HG03039 (cell line): ENCODE results near the gene PRCP.
"Not testable (repeated sequence)": the region's sequence is repeated elsewhere in the genome, so short reads cannot be mapped to it uniquely, and the experiment has no call there.

Experiments used
- ATAC-seq: cut with Tn5 transposase; IDR thresholded peaks from one replicate; pipeline ENCODE4 v1.9.1; 2021; ENCODE audit warnings: mild to moderate bottlenecking, moderate library complexity; ENCODE audit not compliant: unreplicated experiment

Gene PRCP

GRCh38 chr11:82900277-82901164 is at the start of gene PRCP:
TSS of gene PRCP (minus strand) at chr11:82900430. CDS start at chr11:82900402, 28 bp downstream.
- ATAC-seq, result peak; percentile 84

DNA sequence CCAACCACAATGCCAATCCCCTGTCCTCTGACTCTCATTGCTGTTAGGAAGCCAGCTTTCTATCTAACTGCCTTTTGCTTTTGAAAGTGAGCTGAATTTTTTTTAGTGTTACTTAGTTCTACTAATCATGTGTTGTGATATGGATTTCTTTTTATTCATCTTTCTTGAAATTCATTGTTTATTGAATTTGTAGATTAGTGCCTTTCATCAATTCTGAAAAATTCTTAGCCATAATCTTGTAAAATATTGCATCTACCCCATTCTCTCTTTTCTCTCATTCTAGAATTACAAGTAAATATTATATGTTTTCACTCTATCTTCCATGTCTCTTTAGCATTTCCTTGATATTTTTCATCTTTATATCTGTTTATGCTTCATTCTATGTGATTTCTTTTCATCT is 49.1 kb upstream of the PRCP start:
- no peak for ATAC-seq

GRCh38 chr11:82945682-82946081 is 45.5 kb upstream of the PRCP start:
- ATAC-seq, result no peak

DNA sequence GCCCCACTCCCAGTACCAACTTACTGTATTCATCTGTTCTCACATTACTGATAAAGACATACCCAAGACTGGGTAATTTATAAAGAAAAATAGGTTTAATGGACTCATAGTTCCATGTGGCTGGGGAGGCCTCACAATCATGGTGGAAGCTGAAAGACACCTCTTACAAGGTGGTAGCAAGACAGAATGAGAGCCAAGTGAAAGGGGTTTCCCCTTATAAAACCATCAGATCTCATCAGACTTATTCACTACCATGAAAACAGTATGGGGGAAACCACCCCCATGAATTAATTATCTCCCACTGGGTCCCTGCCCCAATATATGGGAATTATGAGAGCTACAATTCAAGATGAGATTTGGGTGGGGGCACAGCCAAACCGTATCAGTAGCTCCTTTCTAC is 44.8 kb upstream of the PRCP start:
- ATAC-seq, result not testable (repeated sequence)

GRCh38 chr11:82944198-82944597 is 44.0 kb upstream of the PRCP start:
- no peak for ATAC-seq

- ATAC-seq, result not testable (repeated sequence)
Observed at GRCh38 chr11:82943430-82943829, 43.2 kb upstream of the PRCP start.

GRCh38 chr11:82942376-82942775 is 42.1 kb upstream of the PRCP start:
- ATAC-seq, result no peak

DNA sequence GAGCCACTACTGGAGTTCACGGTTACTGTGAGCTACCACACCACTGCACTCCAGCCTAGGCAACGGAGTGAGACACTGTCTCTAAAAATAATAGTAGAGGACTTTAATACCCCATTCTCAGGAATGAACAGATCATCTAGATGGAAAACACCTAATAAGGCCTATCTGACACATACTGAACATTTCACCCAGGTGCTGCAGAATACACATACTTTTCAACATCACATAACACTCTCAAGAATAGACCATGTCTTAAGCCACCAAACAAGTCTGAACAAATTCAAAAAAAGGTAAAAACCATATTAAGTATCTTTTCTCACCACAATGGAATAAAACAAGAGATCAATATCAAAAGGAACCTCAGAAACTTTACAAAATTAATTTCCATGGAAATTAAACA is 39.2 kb upstream of the PRCP start:
- no peak for ATAC-seq

DNA sequence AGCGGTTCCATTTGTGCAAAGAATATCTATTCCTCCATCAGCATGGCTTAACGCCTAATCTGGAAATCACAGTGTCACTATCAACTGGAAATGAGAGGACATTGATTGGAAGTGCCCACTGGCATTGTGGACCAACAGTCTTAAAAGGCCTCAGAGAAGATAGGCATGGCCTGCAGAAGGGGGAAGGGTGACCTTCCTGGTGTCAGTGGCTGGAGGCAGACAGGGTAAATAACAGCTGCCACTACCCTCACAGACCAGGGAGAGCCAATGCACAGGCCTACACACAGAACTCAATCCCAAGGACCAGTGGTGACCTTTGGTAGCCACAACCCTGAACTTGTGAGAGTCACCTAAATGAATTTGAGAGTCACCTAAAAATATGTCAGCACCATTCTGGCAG is 37.3 kb upstream of the PRCP start:
- ATAC-seq, result no peak

DNA sequence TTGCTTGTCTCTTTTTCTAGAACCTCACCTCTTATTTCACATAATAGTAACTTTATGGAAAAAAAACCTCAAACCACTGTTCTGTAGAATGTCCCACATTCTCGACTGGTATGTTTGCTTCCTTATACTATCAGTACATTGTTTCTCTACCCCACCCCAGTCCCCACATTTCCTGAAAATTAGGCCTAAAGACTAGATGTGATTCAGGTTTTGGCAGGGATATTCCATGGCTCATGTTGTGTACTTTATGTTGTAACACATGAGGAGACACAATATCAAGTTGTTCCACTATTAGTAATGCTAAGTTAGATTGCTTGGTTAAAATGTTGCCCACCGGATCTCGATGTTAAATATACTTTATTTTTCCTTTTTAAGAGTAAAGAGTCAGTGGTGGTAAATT is 36.0 kb upstream of the PRCP start:
- no peak for ATAC-seq

DNA sequence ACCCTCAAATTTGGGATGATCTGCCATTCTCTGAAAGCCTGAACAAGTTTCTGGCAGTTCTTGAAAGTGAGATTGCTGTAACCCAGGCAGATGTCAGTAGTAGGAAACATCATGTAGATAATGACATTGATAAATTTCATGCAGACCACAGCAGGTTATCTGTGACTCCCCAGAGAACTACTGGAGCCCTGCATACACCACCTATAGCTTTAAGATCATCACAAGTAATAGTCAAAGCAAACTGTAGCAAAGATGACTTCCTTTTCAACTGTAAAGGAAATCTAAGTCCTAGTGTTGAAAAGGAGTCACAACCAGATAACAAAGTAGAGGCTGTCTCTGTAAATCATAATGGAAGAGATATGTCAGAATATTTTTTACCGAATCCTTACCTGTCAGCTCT is 32.3 kb upstream of the PRCP start:
- no peak for ATAC-seq

- no peak for ATAC-seq
Observed at GRCh38 chr11:82930734-82931133, 30.5 kb upstream of the PRCP start.

DNA sequence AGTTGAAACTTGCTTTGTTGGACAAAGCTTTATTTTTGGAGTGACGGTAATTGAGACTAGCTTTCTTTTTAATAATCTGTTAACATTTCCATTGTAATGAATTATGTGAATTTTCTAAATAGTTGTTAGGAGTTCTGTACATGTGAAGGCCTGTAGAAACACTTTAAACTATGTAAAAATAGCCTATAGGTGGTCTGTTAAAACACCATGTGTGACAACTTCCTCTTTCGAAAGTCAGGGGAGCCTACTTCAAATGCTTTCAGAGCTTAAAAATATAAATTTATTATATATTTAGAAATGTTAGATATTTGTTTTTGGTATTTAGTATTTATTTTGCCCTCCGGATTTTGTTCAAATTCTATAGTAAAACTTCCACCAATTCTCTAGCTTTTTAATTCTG is 30.0 kb upstream of the PRCP start:
- no peak for ATAC-seq

DNA sequence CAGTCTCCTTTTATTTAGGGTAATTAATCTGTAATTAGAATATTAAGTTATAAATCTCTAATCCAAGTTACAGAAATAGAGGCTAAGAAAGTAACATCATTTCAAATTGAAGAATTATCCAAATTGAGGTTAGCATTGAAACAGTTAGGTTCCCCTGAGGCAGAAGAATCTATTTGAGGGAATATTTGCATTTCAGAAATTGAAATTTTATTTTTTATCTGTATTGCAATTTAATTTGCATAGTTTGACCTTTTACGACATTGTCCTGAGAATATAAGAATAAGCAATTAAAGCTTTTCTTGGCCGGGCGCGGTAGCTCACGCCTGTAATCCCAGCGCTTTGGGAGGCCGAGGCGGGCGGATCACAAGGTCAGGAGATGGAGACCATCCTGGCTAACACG is 28.9 kb upstream of the PRCP start:
- ATAC-seq, result no peak

GRCh38 chr11:82927264-82927880 is 27.1 kb upstream of the PRCP start:
- ATAC-seq, result no peak

DNA sequence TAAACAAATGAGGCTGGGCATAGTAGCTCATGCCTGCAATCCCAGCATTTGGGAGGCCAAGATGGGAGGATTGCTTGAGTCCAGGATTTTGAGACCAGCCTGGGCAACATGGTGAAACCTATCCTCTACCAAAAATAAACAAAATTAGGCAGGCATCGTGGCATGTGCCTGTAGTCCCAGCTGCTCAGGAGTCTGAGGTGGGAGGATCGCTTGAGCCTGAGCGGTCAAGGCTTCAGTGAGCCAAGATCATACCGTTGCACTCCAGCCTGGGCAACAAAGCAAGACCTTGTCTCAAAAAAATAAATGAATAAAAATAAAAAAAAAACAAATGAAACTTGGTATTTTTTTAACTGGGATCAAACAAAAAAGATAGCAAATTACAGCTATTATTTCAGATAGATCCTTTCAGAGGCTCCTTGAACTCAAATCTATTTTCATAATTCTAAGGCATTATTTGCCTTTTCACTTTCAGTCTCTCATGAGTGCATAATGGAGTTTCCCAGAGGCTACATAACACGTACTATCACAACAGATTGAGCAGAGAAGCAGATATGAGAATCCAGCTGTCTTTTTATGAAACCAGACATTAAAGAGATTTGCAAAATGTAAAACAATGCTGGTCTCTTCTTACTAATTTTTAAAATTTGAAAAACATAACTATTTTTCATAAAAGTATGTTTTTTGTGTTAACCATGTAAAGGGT is 24.4 kb upstream of the PRCP start:
- no peak for ATAC-seq

GRCh38 chr11:82922396-82923173 is 22.4 kb upstream of the PRCP start:
- not testable (repeated sequence) for ATAC-seq

DNA sequence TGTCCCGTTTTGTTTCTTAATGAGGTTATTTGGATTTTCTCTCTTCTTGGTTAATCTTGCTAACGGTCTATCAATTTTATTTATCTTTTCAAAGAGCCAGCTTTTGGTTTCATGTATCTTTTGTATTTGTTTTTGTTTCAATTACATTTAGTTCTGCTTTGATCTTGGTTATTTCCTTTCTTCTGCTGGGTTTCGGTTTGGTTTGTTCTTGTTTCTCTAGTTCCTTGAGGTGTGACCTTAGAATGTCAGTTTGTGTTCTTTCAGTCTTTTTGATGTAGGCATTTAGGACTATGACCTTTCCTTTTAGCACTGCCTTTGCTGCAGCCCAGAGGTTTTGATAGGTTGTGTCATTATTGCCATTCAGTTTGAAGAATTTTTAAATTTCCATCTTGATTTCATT is 20.0 kb upstream of the PRCP start:
- ATAC-seq, result not testable (repeated sequence)

GRCh38 chr11:82919786-82920185 is 19.6 kb upstream of the PRCP start:
- ATAC-seq, result not testable (repeated sequence)

DNA sequence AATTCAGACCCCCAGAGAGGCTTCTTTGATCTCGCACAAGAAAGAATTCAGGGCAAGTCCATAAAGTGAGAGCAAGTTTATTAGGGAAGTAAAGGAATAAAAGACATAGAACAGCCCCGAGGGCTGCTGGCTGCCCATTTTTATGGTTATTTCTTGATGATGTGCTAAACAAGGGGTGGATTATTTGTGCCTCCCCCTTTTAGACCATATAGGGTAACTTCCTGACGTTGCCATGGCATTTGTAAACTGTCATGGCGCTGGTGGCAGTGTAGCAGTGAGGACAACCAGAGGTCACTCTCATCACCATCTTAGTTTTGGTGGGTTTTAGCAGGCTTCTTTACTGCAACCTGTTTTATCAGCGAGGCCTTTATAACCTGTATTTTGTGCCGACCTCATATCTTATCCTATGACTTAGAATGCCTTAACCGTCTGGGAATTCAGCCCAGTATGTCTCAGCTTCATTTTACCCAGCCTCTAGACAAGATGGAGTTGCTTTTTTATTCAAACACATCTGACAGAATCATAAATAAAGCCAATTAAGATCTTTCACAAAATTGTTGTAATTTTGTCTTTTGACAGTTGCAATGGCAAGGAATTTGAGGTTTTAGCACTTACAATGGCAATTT is 8.9 kb upstream of the PRCP start:
- no peak for ATAC-seq

DNA sequence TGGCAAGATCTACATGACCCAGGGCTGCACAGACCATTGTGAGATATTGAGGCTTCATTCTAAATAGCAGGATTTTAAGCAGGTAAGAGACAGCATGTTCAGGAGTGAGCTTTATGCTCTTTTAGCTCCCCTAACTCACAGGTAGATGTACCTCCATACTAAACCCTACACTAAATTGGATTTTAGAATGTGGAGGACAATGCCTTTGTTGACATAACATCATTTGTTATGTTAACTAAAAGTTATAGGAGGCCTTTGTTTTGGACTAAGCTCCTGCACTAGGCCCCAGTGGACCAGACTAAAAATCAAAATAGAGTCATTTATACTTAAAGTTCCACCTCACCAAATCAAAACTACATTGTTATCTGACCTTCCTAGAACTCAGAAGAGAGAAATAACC is 8.1 kb upstream of the PRCP start:
- ATAC-seq, result no peak
